K562 (cell line): ENCODE data around the gene MAST4. TPM values are rescaled to one million over a fixed set of nuclear protein-coding genes. Genes with fewer than 3 reads are reported as not detected.

Experiments used
- ATAC-seq: fragments of 200-7000 bp; cut with Tn5 transposase; 3 replicates; pipeline ENCODE4 v1.9.1; 2020; ENCODE audit warnings: moderate library complexity
- BruUV-seq: library from RNA; stranded (reverse); fragments of 400-500 nt; replicated peaks from 2 replicates; lab custom pipeline; 2021; lab: Mats Ljungman, UMichigan
- CTCF ChIA-PET: fragments of 300-600 bp; formaldehyde crosslinking; extraction: SDS; loops from one replicate; lab custom pipeline; 2021; ENCODE audit warnings: low intra/inter-chr PET ratio; lab: Yijun Ruan, JAX
- POLR2A ChIA-PET: fragments of 300-600, 350-650 bp; sonication (Branson Sonifier 250); formaldehyde crosslinking; extraction: SDS; loops from one replicate; lab custom pipeline; 2021; ENCODE audit warnings: antibody characterized with exemption, inconsistent platforms; lab: Yijun Ruan, JAX
- DNase-seq, 4 experiments: peaks; one replicate each; pipeline versions ENCODE4 v3.0.0 to v3.0.0-alpha.2; 2011 to 2018; ENCODE audit warnings: low spot score in 3 of 4, mixed read lengths in 3 of 4; ENCODE audit errors: extremely low read depth in 1 of 4
- FAIRE-seq: peaks from 2 replicates; lab custom pipeline; 2011; peaks lifted over from hg19 to GRCh38; lab: Jason Lieb, UNC
- H2AFZ ChIP-seq: 2 replicates; pipeline ENCODE4 v1.6.0; 2011; ENCODE audit warnings: low read depth, low read length, control low read depth, inconsistent platforms
- H3K27ac ChIP-seq: fragments of 200-600 bp; 3 replicates; pipeline ENCODE4 v1.8.0; 2011; ENCODE audit warnings: low read depth, mild to moderate bottlenecking, control low read depth, inconsistent platforms, low read length, moderate library complexity, mixed read lengths; ENCODE audit errors: extremely low read depth
- H3K27me3 ChIP-seq, 2 experiments: fragments of 300-600 bp in 1 of 2; 2 replicates in 1 of 2; 3 replicates in 1 of 2; pipeline versions ENCODE4 v1.6.0 to v1.8.0; 2011; ENCODE audit warnings: inconsistent platforms in 2 of 2, low read length in 2 of 2, mild to moderate bottlenecking in 1 of 2, mixed read lengths in 1 of 2, moderate library complexity in 1 of 2; ENCODE audit not compliant: control insufficient read depth in 2 of 2, insufficient read depth in 2 of 2
- H3K36me3 ChIP-seq: fragments of 300-600 bp; 3 replicates; pipeline ENCODE4 v1.8.0; 2011; ENCODE audit warnings: mild to moderate bottlenecking, low read length, inconsistent platforms; ENCODE audit not compliant: control insufficient read depth, insufficient read depth
- H3K4me1 ChIP-seq, 2 experiments: fragments of 200-600 bp in 1 of 2; replicated peaks in 1 of 2; 2 replicates in 1 of 2; 3 replicates in 1 of 2; pipeline versions ENCODE4 v1.5.1 to v1.8.0; 2011; ENCODE audit warnings: inconsistent platforms in 2 of 2, low read length in 2 of 2, mild to moderate bottlenecking in 1 of 2, mixed read lengths in 1 of 2, moderate library complexity in 1 of 2; ENCODE audit not compliant: control insufficient read depth in 2 of 2, insufficient read depth in 2 of 2
- H3K4me2 ChIP-seq: 2 replicates; pipeline ENCODE4 v1.6.1; 2011; ENCODE audit warnings: low read length, control low read depth, inconsistent platforms, mixed read lengths; ENCODE audit not compliant: insufficient read depth
- H3K4me3 ChIP-seq: fragments of 200-600 bp; sonication (generic), shearing (Covaris generic); 2 replicates; pipeline ENCODE4 v1.5.1; 2016; ENCODE audit warnings: control low read depth, inconsistent platforms
- H3K79me2 ChIP-seq: fragments of 200-600 bp; 3 replicates; pipeline ENCODE4 v1.8.0; 2011; ENCODE audit warnings: low read length, inconsistent platforms; ENCODE audit not compliant: control insufficient read depth, insufficient read depth
- H3K9ac ChIP-seq, 2 experiments: 2 replicates each; pipeline versions ENCODE4 v1.6.0 to v1.6.1; 2011; ENCODE audit warnings: low read depth in 2 of 2, low read length in 2 of 2, control low read depth in 1 of 2, inconsistent platforms in 1 of 2, mild to moderate bottlenecking in 1 of 2, mixed read lengths in 1 of 2; ENCODE audit not compliant: insufficient read depth in 1 of 2
- H3K9me1 ChIP-seq: one replicate; pipeline ENCODE4 v1.6.0; 2011; ENCODE audit warnings: inconsistent platforms, mild to moderate bottlenecking, low read length, moderate library complexity; ENCODE audit not compliant: control insufficient read depth, insufficient read depth
- H3K9me3 ChIP-seq: replicated peaks from 2 replicates; pipeline ENCODE4 v1.5.1; 2011; ENCODE audit warnings: low read depth, low read length, inconsistent platforms; ENCODE audit not compliant: control insufficient read depth, insufficient read depth
- H4K20me1 ChIP-seq: replicated peaks from 2 replicates; pipeline ENCODE4 v1.6.1; 2011; ENCODE audit warnings: low read length, inconsistent platforms, mixed read lengths; ENCODE audit not compliant: control insufficient read depth, insufficient read depth
- FIP1L1 ChIP-seq: fragments of 200-400 bp; formaldehyde crosslinking; IDR thresholded peaks from 2 replicates; pipeline ENCODE4 v1.6.1; 2018; ENCODE audit warnings: mild to moderate bottlenecking, low read depth, low read length; ENCODE audit not compliant: poor library complexity, severe bottlenecking
- HNRNPLL ChIP-seq: fragments of 200-400 bp; formaldehyde crosslinking; IDR thresholded peaks from 2 replicates; pipeline ENCODE4 v1.6.1; 2017; ENCODE audit warnings: low read length, low read depth, mild to moderate bottlenecking; ENCODE audit not compliant: poor library complexity, severe bottlenecking
- IRF9 ChIP-seq: fragments of 450-650 bp; IDR thresholded peaks from 2 replicates; pipeline ENCODE4 v1.6.1; 2016; ENCODE audit warnings: missing biosample characterization, missing genetic modification characterization
- KLF10 ChIP-seq: fragments of 250-450 bp; sonication (Bioruptor Pico); IDR thresholded peaks from 2 replicates; pipeline ENCODE4 v1.6.1; 2021; ENCODE audit warnings: matching md5 sums
- MCM3 ChIP-seq: fragments of 450-650 bp; IDR thresholded peaks from 2 replicates; pipeline ENCODE4 v1.6.1; 2016
- RFX7 ChIP-seq: fragments of 250-450 bp; sonication (Bioruptor Pico); IDR thresholded peaks from 2 replicates; pipeline ENCODE4 v1.5.1; 2021; ENCODE audit warnings: mild to moderate bottlenecking
- USF2 ChIP-seq: sonication (generic); formaldehyde crosslinking; IDR thresholded peaks from 2 replicates; pipeline ENCODE4 v1.5.0; 2020; ENCODE audit warnings: missing genetic modification reagents
- ZBTB12 ChIP-seq: fragments of 250-450 bp; sonication (Bioruptor Pico); IDR thresholded peaks from 2 replicates; pipeline ENCODE4 v1.4.0; 2020
- whole genome bisulfite sequencing: fragments of 100-300 bp; shearing (Covaris generic); methylation state at CpG from one replicate; pipeline ENCODE4 v1.1.6; 2016; ENCODE audit warnings: low coverage, mixed read lengths; ENCODE audit not compliant: insufficient coverage; ENCODE audit errors: missing lambda C conversion rate; 5-methylcytosine and 5-hydroxymethylcytosine counted together
- in situ Hi-C: fragments of 300-500 bp; cut with MboI; formaldehyde crosslinking; loops from 4 replicates; pipeline ENCODE4 v1.15.0; 2018; ENCODE audit warnings: inconsistent platforms, mixed read lengths
- intact Hi-C: fragments of 100-400 bp; cut with micrococcal nuclease; formaldehyde crosslinking; loops from 2 replicates; pipeline ENCODE4 v1.14.2; 2022
- polyA plus RNA-seq, 8 experiments: library from polyadenylated mRNA; depleted of rRNA in 4 of 8; stranded (reverse) in 5 of 8; unstranded in 3 of 8; fragments of >200 nt; fragmentation: Nextera tagmentation in 2 of 8; fragmentation: Illumina TruSeq in 1 of 8; extraction: Ambion mirVana in 2 of 8; extraction: Trizol in 1 of 8; gene quantifications; 2 replicates each; pipeline versions ENCODE4 v1.2.1 to v1.2.3, GENCODE V29; 2011 to 2014; ENCODE audit warnings: inconsistent platforms in 1 of 8, missing spikeins in 1 of 8
- total RNA-seq, 7 experiments: library from RNA; depleted of rRNA in 6 of 7; stranded (reverse); fragments of >200 nt in 6 of 7; fragmentation: Illumina TruSeq in 2 of 7; extraction: Trizol in 2 of 7; gene quantifications; 2 replicates each; pipeline versions ENCODE4 v1.2.1 to v1.2.3, GENCODE V29; 2011 to 2021; ENCODE audit warnings: low replicate concordance in 1 of 7

Gene MAST4
- total and polyA plus RNA-seq, 9 of the 15 experiments (the other 6 are each of a cell fraction or from before 2014, with no cell fraction given) = 0.88 to 10.1 (median 5.2) TPM

GRCh38 chr5:66697796-66698564 is 101.8 kb downstream of the MAST4 start:
- TF ChIP-seq IRF9 (tag) = no peak
- no peak for TF ChIP-seq ZBTB12 (CRISPR knock-in tag)
- no peak for TF ChIP-seq HNRNPLL
- no peak for TF ChIP-seq RFX7 (CRISPR knock-in tag)
- TF ChIP-seq FIP1L1 = no peak
- TF ChIP-seq USF2 = no peak
- TF ChIP-seq KLF10 (CRISPR knock-in tag) = no peak
- TF ChIP-seq MCM3 = no peak
- Histone ChIP-seq H3K9me3 (no peaks in the 10 kb centered on the region), H3K9ac (no peak overlapping the region), H3K36me3 (no peaks in the 10 kb centered on the region), H3K9me1 (no peaks in the 10 kb centered on the region), H3K79me2 (no peaks in the 10 kb centered on the region), H3K4me1 (no peaks in the 10 kb centered on the region), H3K27me3 (no peaks in the 10 kb centered on the region), H2AFZ (no peak overlapping the region), H3K4me2 (no peak overlapping the region), H3K4me3 (no peak overlapping the region), H3K27ac (no peak overlapping the region), H4K20me1 (no peaks in the 10 kb centered on the region)
- DNase-seq (no peak), ATAC-seq (no peak), FAIRE-seq (no peak)
- in situ Hi-C loops (no loop called here), intact Hi-C loops (no loop called here)
- 0% methylated on average over 6 of the region's 6 CpGs for WGBS
- POLR2A ChIA-PET = interaction anchor here (1.3 kb wide), 1 partner anchor 9 kb away, joined by 4 read pairs; no protein-coding TSS in a partner anchor
- CTCF ChIA-PET = no interaction called here
- BruUV-seq = no TSS peak
